Calu3 (cell line): ENCODE results near the gene PLEKHG3. TPM values are rescaled to one million over a fixed set of nuclear protein-coding genes. Genes with fewer than 3 reads are reported as not detected.

Experiments used
- BruUV-seq: library from RNA; stranded (reverse); fragments of 400-500 nt; replicated peaks from 2 replicates; lab custom pipeline; 2021; lab: Mats Ljungman, UMichigan
- CTCF ChIA-PET: fragments of 300-600 bp; sonication (Branson Sonifier 250); formaldehyde crosslinking; loops from one replicate; lab custom pipeline; 2022; ENCODE audit warnings: antibody characterized with exemption; lab: Charles Lee
- DNase-seq: peaks from one replicate; pipeline ENCODE4 v3.0.0; 2022
- H3K27ac Mint-ChIP-seq: one replicate; pipeline ENCODE4 v1.8.0; 2022; ENCODE audit warnings: mixed read lengths; ENCODE audit not compliant: unreplicated experiment
- H3K27me3 Mint-ChIP-seq: one replicate; pipeline ENCODE4 v1.8.0; 2022; ENCODE audit warnings: mixed read lengths; ENCODE audit not compliant: unreplicated experiment
- H3K36me3 Mint-ChIP-seq: one replicate; pipeline ENCODE4 v1.8.0; 2022; ENCODE audit warnings: mild to moderate bottlenecking, moderate library complexity, mixed read lengths; ENCODE audit not compliant: insufficient read depth, unreplicated experiment
- H3K4me1 Mint-ChIP-seq: one replicate; pipeline ENCODE4 v1.8.0; 2022; ENCODE audit warnings: mild to moderate bottlenecking, low read depth, mixed read lengths; ENCODE audit not compliant: unreplicated experiment
- H3K4me3 Mint-ChIP-seq: one replicate; pipeline ENCODE4 v1.8.0; 2022; ENCODE audit warnings: mild to moderate bottlenecking, low read depth, moderate library complexity, mixed read lengths; ENCODE audit not compliant: unreplicated experiment
- H3K9me3 Mint-ChIP-seq: one replicate; pipeline ENCODE4 v1.8.0; 2022; ENCODE audit warnings: low read depth, mixed read lengths; ENCODE audit not compliant: unreplicated experiment
- intact Hi-C: fragments of 100-400 bp; cut with micrococcal nuclease; formaldehyde crosslinking; loops from one replicate; pipeline ENCODE4 v1.10.0; 2022; ENCODE audit not compliant: unreplicated experiment
- total RNA-seq: library from RNA; stranded (reverse); gene quantifications from 2 replicates; pipeline ENCODE4 v1.2.3, GENCODE V29; 2022
- TF ChIP-seq, protein P1 (sequence below): fragments of 200-600 bp; IDR thresholded peaks from one replicate; pipeline ENCODE4 v1.8.0; 2022; ENCODE audit warnings: antibody characterized with exemption; ENCODE audit not compliant: unreplicated experiment

PLEKHG3 gene
- total RNA-seq, 1 experiment from 2014 or later, result 39.0 TPM

DNA sequence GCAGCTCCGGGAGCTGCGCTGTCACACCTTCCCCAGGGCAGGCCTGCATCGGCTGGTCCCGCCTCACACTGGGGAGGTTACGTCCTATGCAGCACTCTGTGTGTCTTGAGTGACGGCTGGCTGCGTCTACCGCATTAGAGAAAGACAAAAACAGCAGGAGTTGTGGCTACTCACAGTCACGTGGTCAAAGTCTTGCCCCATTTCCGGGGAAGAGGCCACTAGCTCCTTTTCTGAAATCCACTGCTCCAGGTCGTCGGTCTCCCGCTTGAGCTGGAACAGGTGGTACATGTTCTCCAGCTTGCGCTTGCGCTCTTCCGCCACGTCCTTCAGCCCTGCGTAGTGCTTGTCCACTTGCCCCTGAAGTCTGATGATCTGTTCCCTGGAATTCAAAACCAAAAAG lies 68.8 kb downstream of the PLEKHG3 start:
- no peak overlapping the region for H3K27ac Mint-ChIP-seq
- TF ChIP-seq, protein P1, sequence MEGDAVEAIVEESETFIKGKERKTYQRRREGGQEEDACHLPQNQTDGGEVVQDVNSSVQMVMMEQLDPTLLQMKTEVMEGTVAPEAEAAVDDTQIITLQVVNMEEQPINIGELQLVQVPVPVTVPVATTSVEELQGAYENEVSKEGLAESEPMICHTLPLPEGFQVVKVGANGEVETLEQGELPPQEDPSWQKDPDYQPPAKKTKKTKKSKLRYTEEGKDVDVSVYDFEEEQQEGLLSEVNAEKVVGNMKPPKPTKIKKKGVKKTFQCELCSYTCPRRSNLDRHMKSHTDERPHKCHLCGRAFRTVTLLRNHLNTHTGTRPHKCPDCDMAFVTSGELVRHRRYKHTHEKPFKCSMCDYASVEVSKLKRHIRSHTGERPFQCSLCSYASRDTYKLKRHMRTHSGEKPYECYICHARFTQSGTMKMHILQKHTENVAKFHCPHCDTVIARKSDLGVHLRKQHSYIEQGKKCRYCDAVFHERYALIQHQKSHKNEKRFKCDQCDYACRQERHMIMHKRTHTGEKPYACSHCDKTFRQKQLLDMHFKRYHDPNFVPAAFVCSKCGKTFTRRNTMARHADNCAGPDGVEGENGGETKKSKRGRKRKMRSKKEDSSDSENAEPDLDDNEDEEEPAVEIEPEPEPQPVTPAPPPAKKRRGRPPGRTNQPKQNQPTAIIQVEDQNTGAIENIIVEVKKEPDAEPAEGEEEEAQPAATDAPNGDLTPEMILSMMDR, result no peak
- CTCF ChIA-PET, result interaction anchor here (1.1 kb wide), 1 partner anchor 119 kb away, joined by 3 read pairs; no protein-coding TSS in a partner anchor
- no peaks in the 10 kb centered on the region for H3K4me1 Mint-ChIP-seq
- no peaks in the 10 kb centered on the region for H3K36me3 Mint-ChIP-seq
- H3K27me3 Mint-ChIP-seq, result peaks cover 68% of the 10 kb centered on the region
- no peak overlapping the region for H3K4me3 Mint-ChIP-seq
- DNase-seq, result no peak
- H3K9me3 Mint-ChIP-seq, result no peaks in the 10 kb centered on the region
- no TSS peak for BruUV-seq
- intact Hi-C loops, result no loop called here

DNA sequence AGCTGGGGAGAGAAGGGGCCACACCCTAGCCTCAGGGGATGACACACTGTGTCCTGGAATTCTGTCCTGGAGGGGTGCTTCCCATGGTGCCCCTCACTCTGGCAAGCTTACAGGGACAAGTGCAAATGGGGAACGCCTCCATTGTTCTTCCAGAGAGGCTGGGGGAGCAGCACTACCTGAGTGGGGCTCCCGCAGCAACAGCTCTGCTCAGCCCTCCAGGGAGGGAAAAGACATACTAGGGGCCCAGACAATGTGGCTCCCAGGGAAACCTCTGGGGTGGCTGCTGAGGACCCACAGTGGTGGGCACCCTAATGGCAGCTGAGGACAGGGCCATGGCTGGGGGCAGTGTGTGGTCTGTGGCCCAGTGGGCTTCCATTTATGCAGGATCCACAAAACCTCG lies 69.4 kb downstream of the PLEKHG3 start:
- peaks cover 68% of the 10 kb centered on the region for H3K27me3 Mint-ChIP-seq
- TF ChIP-seq, protein P1, result no peak
- DNase-seq, result no peak

DNA sequence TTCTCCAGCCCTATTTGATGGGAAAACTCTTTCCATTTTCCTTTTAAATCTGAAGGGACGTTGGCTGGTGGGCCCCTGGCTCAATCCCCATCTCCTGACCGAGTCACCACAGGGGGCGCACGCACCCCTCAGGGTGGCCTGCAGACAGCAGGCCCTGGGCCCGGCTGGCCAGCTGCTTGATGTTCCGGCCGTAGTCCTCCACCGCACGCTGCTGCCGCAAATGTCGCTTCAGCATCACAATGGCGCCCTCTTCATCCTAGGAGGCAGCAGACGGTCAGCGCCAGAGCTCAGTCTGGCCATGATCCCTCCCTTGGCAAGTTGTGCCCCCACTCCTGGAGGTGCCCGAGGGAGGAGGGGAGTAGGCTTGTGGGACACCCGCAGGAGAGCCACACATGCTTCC lies 70.0 kb downstream of the PLEKHG3 start:
- no peak for DNase-seq
- H3K36me3 Mint-ChIP-seq, result no peaks in the 10 kb centered on the region
- H3K27me3 Mint-ChIP-seq, result peaks cover 64% of the 10 kb centered on the region
- no peak overlapping the region for H3K27ac Mint-ChIP-seq
- no peak overlapping the region for H3K4me3 Mint-ChIP-seq
- H3K4me1 Mint-ChIP-seq, result no peaks in the 10 kb centered on the region
- BruUV-seq, result no TSS peak
- CTCF ChIA-PET, result interaction anchor here (1.0 kb wide), 1 partner anchor 55 kb away, joined by 3 read pairs; no protein-coding TSS in a partner anchor
- intact Hi-C loops, result no loop called here
- H3K9me3 Mint-ChIP-seq, result no peaks in the 10 kb centered on the region
- TF ChIP-seq, protein P1, result no peak

More for the DNA sequence above, 69.4 kb downstream of the PLEKHG3 start:
- no peak overlapping the region for H3K27ac Mint-ChIP-seq
- H3K9me3 Mint-ChIP-seq, result no peaks in the 10 kb centered on the region
- no peaks in the 10 kb centered on the region for H3K4me1 Mint-ChIP-seq
- BruUV-seq, result no TSS peak
- intact Hi-C loops, result no loop called here
- H3K36me3 Mint-ChIP-seq, result no peaks in the 10 kb centered on the region
- no peak overlapping the region for H3K4me3 Mint-ChIP-seq
- CTCF ChIA-PET, result interaction anchor here (1.0 kb wide), 1 partner anchor 56 kb away, joined by 3 read pairs; no protein-coding TSS in a partner anchor

DNA sequence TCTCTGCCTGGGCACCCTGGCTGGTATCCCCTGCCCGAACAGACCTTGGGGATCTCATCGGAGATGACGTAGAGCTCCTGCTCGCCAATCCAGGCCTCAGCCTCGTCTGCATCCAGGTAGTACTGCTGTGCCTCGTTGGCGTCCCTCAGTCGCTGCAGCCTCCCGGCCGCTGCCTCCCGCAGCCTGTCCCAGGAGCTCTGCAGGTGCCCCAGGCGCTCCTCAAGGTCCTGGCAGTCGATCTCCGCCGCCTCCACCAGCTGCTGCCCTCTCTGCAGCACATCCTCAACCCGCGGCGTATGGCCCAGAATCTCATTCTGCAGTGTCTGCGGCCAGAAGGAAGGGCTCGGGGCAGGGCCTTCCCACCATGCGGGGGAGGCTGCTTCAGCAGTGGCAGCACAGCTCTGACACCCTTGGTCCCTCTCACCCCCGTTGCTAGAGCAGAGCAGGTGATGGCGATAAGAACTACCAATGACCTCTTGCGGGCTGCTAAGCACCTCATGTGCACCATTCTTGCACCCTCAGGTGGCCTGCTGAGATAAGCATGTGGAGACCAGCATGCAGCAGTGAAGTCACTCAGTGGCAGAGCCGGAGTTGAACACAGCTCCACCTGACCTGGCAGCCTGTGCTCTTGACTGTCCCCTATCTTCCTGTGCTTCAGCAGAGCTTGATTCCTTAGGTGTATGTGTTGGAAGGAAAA lies 71.0 kb downstream of the PLEKHG3 start:
- TF ChIP-seq, protein P1, result no peak
- no peaks in the 10 kb centered on the region for H3K4me1 Mint-ChIP-seq
- H3K27me3 Mint-ChIP-seq, result peaks cover 64% of the 10 kb centered on the region
- no peak overlapping the region for H3K4me3 Mint-ChIP-seq
- H3K9me3 Mint-ChIP-seq, result no peaks in the 10 kb centered on the region
- DNase-seq, result no peak
- H3K36me3 Mint-ChIP-seq, result no peaks in the 10 kb centered on the region
- CTCF ChIA-PET, result no interaction called here
- no TSS peak for BruUV-seq
- intact Hi-C loops, result no loop called here
- H3K27ac Mint-ChIP-seq, result no peak overlapping the region
